SK-MEL-5 (cell line): ENCODE results near the gene PAX5. TPM values are rescaled to one million over a fixed set of nuclear protein-coding genes. Genes with fewer than 3 reads are reported as not detected.
A peak's percentile ranks its signal among the peaks of the same experiment; 100 is the strongest.
"Not testable (repeated sequence)": the region's sequence is repeated elsewhere in the genome, so short reads cannot be mapped to it uniquely, and the experiment has no call there.

Experiments
- DNase-seq: peaks from one replicate; pipeline ENCODE4 v3.0.0-alpha.2; 2016; ENCODE audit warnings: low read depth, low spot score
- in situ Hi-C: cut with HindIII; loops from 2 replicates; pipeline ENCODE4 v1.10.0; 2016; ENCODE audit warnings: low sequenced_read_pairs, high pct_unique_total_duplicates, low pct_unique_long_range_greater_than_20kb
- polyA plus RNA-seq, 2 experiments: library from polyadenylated mRNA; depleted of rRNA; stranded (reverse); fragments of >200 nt; gene quantifications; 2 replicates each; pipeline ENCODE4 v1.2.3, GENCODE V29; 2015
- total RNA-seq: library from RNA; depleted of rRNA; stranded (reverse); fragments of >200 nt; shearing (Covaris generic); gene quantifications from 2 replicates; pipeline ENCODE4 v1.2.3, GENCODE V29; 2014; rRNA removed

PAX5 gene
- total RNA-seq: not detected in 2 replicates
- polyA plus RNA-seq (2015; cell fraction: cytosol; rRNA removed): 0.13 and 0.17 TPM in 2 replicates
- polyA plus RNA-seq (2015; cell fraction: nucleus; rRNA removed): not detected in 2 replicates

DNA sequence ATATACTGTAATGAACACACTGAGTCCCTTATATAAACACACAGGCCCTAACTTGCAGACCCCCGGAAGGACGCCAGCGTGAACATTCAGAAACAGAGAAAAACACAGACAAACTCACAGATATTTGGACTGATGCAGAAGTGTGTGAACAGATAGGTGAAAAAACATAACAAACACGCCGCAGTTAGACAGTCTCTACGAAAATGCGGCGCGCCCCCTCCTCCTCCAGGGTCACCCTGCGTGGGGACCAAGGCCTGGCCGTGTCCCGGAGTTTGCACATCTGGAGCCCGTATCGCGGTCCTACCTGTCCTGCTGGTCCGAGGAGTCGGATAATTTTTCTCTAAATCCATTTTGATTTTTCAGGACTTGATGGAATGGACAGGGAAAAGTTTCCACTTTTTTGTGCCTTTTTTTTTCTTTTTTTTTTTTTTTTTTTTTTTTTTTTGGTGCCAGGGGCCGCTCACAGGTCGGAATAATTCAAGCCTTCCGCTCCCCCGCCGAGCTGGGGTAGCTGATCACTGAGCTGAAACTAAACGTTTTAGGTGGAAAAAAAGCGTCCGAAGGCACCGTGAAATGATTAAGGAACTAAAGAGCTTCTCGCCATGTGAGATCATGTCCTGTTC, at the start of gene PAX5:
Gene PAX5, minus strand, starts transcription at position 587 of the 623 bp plus-strand sequence. Its CDS starts 237 bp downstream, at position 350.
- in situ Hi-C loops: no loop called here

GRCh38 chr9:37083654-37084053, 49.6 kb upstream of the PAX5 start:
- no peak for DNase-seq
- in situ Hi-C loops: no loop called here

More for the DNA sequence above, at the start of gene PAX5:
- DNase-seq: no peak

GRCh38 chr9:37082214-37082765, 48.2 kb upstream of the PAX5 start:
- in situ Hi-C loops: no loop called here
- no peak for DNase-seq

GRCh38 chr9:37081507-37081906, 47.4 kb upstream of the PAX5 start:
- in situ Hi-C loops, DNase-seq: not testable (repeated sequence)

GRCh38 chr9:37080165-37080628, 46.1 kb upstream of the PAX5 start:
- in situ Hi-C loops: not testable (repeated sequence)
- peak; percentile 8 for DNase-seq

- in situ Hi-C loops: no loop called here
- peak; percentile 92 for DNase-seq
Observed at GRCh38 chr9:37079370-37080164, 45.5 kb upstream of the PAX5 start.

DNA sequence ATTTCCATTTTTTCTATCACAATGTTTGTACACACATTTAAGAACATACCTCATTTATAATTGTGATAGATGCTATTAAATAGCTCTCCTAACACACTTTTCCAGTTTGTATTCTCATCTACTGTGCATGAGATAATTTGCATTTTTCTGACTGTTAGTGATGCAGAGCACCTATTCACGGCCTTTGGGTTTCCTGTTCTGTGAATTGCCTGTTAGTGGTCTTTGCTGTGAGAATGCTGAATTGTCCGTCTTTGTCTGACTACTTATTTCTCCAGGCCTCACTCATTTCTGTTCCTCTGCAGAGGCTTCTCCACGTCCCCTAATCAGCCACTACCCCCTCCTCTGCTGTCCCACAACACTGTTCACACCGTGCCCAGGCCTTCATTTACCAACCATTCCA, 40.7 kb upstream of the PAX5 start:
- in situ Hi-C loops, DNase-seq: not testable (repeated sequence)

DNA sequence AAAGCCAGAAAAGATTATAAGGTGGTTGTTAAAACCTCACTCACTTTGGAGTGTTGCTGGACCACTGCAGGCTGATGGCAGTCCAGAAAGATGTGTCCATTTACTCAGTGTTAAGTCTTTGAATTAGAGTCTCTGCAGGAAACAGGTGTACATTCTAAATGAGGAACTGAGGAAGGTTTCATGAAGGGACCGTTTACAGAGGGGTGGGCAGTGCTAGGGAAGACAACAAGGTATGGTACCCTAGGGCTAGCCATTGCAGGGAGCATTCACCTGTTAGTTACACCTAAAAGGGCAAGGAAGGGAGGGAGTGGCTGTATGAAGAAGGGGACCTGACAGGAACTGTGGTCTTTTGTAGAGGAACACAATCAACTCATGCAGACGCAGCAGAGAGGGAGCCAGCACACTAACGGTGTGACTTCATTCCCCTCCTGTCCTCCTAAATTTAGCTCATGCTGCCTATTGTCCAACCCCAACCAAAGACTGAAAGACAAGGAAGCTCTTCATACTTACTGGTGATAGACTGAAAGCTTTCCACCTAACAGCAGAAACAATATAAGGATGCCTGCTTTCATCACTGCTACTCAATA, 32.2 kb upstream of the PAX5 start:
- DNase-seq: no peak
- in situ Hi-C loops: no loop called here

- in situ Hi-C loops: no loop called here
- no peak for DNase-seq
Observed at GRCh38 chr9:37062336-37062735, 28.3 kb upstream of the PAX5 start.

GRCh38 chr9:37061768-37062167, 27.7 kb upstream of the PAX5 start:
- DNase-seq: no peak
- in situ Hi-C loops: no loop called here

GRCh38 chr9:37060833-37061232, 26.8 kb upstream of the PAX5 start:
- DNase-seq: no peak
- in situ Hi-C loops: no loop called here

DNA sequence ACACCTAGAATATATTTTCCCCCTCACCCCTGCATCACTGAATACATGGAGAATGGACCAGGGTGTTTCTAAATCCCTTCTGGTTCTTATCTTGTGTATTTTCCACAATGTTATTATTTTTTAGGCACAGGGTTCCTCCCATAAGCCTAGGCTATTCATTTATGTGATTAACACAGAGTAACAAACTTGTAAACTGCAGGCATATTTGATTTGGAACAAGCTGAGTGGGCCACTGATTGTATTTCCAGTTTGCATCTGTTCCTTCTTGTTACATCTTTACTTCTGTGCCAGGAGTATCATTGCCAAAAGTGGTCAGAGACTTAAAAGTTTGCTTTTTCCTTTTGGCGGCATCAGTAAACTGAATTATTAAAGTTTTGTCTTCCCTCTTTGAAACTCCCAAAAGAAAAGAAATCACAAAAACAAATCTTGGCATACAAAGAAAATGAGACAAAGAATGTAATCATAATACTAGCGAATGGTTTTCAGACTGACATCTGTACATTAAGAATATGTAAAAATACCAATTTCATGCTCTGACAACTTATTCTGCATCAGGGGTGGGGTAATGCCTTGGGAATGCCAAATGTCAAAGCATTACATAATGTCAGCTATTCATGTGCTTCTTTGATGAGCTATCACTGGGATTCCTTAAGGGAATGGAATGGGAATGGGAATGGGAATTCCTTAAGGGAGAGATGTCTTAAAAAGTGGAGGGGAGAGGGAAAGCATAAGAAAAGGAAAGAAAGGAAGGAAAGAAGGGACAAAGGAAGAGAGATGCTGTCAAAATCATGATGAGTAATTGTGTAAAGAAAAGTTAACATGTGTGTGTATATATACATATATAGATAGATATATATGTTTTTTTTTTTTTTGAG, 22.2 kb upstream of the PAX5 start:
- in situ Hi-C loops: no loop called here
- DNase-seq: peak; percentile 4

DNA sequence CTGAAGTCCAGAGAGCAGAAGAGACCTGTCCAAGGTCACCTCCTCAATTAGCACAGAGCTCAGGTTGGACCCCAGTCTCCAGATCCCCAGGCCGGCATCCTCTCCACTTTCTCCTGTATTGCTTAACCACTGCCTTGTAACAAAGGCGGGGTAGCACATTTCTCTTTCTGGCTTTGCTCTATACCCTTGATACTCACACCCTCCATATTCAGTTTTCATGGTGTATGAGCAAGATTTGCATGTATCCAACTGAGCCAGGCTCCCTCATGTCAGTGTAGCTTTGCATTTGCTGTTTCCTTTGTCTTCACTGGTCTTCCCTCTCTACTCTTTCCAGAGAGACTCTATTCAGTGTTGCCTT, 20.3 kb upstream of the PAX5 start:
- in situ Hi-C loops, DNase-seq: not testable (repeated sequence)

DNA sequence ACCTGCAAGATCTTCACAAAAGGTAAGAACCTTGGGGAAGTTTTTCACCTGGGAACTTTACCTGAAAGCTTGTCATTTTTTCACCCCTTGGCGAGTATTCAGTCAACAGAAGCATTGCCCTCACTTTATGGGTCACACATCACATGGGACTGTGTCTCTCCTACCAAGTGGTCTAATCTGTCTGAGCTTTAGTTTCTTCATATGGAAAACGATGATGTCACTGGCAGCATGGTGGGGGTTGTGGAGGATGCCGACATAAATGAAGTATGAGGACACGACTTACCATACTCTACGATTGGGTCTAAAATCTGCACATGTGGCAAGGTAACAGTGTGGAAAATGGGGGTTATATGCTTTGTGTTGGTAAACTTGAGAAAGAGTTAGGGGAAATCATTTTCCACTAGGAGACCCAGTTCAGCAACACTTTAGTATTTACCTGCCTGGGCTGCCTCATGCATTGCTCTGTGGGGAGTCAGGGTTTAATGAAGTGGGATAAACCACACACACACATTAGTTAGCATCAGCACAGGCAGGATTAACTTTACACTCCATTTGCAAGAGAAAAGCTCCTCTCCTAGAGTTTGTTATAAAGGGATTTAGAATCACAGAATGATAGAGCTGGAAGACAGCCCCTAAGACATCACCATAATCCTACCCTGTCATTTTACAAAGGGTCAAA, 19.8 kb upstream of the PAX5 start:
- in situ Hi-C loops: no loop called here
- no peak for DNase-seq

DNA sequence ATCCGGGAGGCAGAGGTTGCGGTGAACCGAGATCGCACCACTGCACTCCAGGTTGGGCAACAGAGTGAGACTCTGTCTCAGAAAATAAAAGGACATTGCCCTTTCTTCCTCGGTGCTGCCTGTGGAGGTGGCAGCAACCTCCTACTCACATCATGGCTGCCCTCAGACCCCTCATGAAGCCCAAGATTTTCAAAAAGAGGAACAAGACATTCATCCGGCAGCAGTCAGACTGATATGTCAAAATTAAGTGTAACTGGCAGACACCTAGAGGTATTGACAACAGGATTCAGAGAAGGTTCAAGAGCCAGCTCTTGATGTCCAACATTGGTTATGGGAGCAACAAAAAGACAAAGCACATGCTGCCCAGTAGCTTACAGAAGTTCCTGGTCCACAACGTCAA, 12.6 kb upstream of the PAX5 start:
- no peak for DNase-seq
- in situ Hi-C loops: no loop called here

DNA sequence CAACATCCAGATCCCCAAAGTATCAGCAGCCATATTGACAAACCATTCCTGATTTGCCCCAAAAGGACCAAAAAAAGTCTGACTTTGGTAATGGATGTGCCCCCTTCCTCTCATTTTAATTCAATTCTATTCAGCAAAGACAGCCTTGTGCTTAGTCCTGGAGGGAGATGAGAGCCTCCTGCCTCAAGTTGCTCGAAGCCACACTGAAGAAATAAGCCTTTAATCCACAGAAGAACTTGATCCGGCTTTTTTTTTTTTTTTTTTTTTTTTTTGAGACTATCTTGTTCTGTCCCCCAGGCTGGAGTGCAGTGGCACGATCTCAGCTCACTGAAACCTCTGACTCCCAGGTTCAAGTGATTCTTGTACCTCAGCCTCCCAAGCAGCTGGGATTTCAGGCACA, 8.4 kb upstream of the PAX5 start:
- in situ Hi-C loops: no loop called here
- no peak for DNase-seq
